Measurements from ENCODE around the gene CD8B2.
"Not testable (repeated sequence)": the region's sequence is repeated elsewhere in the genome, so short reads cannot be mapped to it uniquely, and the experiment has no call there.

Gene CD8B2

GRCh38 chr2:106508660-106509373, 21.7 kb downstream of the CD8B2 start:
- DNase-seq (ENCODE audit: low read depth); H3K4me3 ChIP-seq (ENCODE audit: low read depth, low read length); in situ Hi-C loops (cut with HindIII; ENCODE audit: low sequenced_read_pairs): not testable (repeated sequence)

GRCh38 chr2:106509374-106509770, 22.2 kb downstream of the CD8B2 start:
- in situ Hi-C loops (cut with HindIII; ENCODE audit: low sequenced_read_pairs); DNase-seq (ENCODE audit: low read depth); H3K4me3 ChIP-seq (ENCODE audit: low read depth, low read length): not testable (repeated sequence)

GRCh38 chr2:106510791-106511190, 23.6 kb downstream of the CD8B2 start:
- in situ Hi-C loops (cut with HindIII; ENCODE audit: low sequenced_read_pairs); DNase-seq (ENCODE audit: low read depth); H3K4me3 ChIP-seq (ENCODE audit: low read depth, low read length): not testable (repeated sequence)

GRCh38 chr2:106511476-106511901, 24.3 kb downstream of the CD8B2 start:
- H3K4me3 ChIP-seq (ENCODE audit: low read depth, low read length); in situ Hi-C loops (cut with HindIII; ENCODE audit: low sequenced_read_pairs): not testable (repeated sequence)
- DNase-seq (ENCODE audit: low read depth) = peak; percentile 27

- DNase-seq (ENCODE audit: low read depth); H3K4me3 ChIP-seq (ENCODE audit: low read depth, low read length); in situ Hi-C loops (cut with HindIII; ENCODE audit: low sequenced_read_pairs): not testable (repeated sequence)
Measured at GRCh38 chr2:106511934-106512333, 24.8 kb downstream of the CD8B2 start.

- DNase-seq (ENCODE audit: low read depth); H3K4me3 ChIP-seq (ENCODE audit: low read depth, low read length); in situ Hi-C loops (cut with HindIII; ENCODE audit: low sequenced_read_pairs): not testable (repeated sequence)
Measured at GRCh38 chr2:106513391-106513790, 26.2 kb downstream of the CD8B2 start.

- H3K4me3 ChIP-seq (ENCODE audit: low read depth, low read length); DNase-seq (ENCODE audit: low read depth); in situ Hi-C loops (cut with HindIII; ENCODE audit: low sequenced_read_pairs): not testable (repeated sequence)
Measured at GRCh38 chr2:106514827-106515226, 27.7 kb downstream of the CD8B2 start.

- TF ChIP-seq CTCF (IDR thresholded peaks at IDR 0.05; ENCODE audit: low read depth, low read length, missing control alignments) = no peak
- no peak overlapping the region for H3K4me3 ChIP-seq (ENCODE audit: low read depth, low read length)
- no peak for DNase-seq (ENCODE audit: low read depth)
- in situ Hi-C loops (cut with HindIII; ENCODE audit: low sequenced_read_pairs) = no loop called here
Measured at GRCh38 chr2:106516436-106516835, 29.3 kb downstream of the CD8B2 start.

GRCh38 chr2:106516864-106517263, 29.7 kb downstream of the CD8B2 start:
- TF ChIP-seq CTCF (IDR thresholded peaks at IDR 0.05; ENCODE audit: low read depth, low read length, missing control alignments) = no peak
- in situ Hi-C loops (cut with HindIII; ENCODE audit: low sequenced_read_pairs) = no loop called here
- no peak overlapping the region for H3K4me3 ChIP-seq (ENCODE audit: low read depth, low read length)
- no peak for DNase-seq (ENCODE audit: low read depth)

GRCh38 chr2:106517329-106517728, 30.2 kb downstream of the CD8B2 start:
- TF ChIP-seq CTCF (IDR thresholded peaks at IDR 0.05; ENCODE audit: low read depth, low read length, missing control alignments) = no peak
- in situ Hi-C loops (cut with HindIII; ENCODE audit: low sequenced_read_pairs) = no loop called here

More at GRCh38 chr2:106517329-106517728, 30.2 kb downstream of the CD8B2 start:
- no peak for DNase-seq (ENCODE audit: low read depth)
- H3K4me3 ChIP-seq (ENCODE audit: low read depth, low read length) = no peak overlapping the region
